Liver (tissue), 3 donors: ENCODE measurements around the gene ARHGAP4.

ENCODE experiments used
- FOXA1 ChIP-seq: IDR thresholded peaks from 2 replicates; pipeline ENCODE4 v1.6.1; 2016; ENCODE audit warnings: antibody characterized with exemption
- HNF4G ChIP-seq: IDR thresholded peaks from 2 replicates; pipeline ENCODE4 v1.6.1; 2016; ENCODE audit warnings: antibody characterized with exemption
- RAD21 ChIP-seq, 2 donors: IDR thresholded peaks; 2 replicates each; pipeline ENCODE4 v1.6.1; 2016; ENCODE audit warnings: antibody characterized with exemption in 2 of 2, mild to moderate bottlenecking in 2 of 2
- RXRA ChIP-seq, 2 donors: IDR thresholded peaks; 2 replicates each; pipeline ENCODE4 v1.6.1; 2017 to 2018; ENCODE audit warnings: antibody characterized with exemption in 2 of 2, mild to moderate bottlenecking in 1 of 2
- YY1 ChIP-seq: IDR thresholded peaks from 2 replicates; pipeline ENCODE4 v1.6.1; 2016; ENCODE audit warnings: antibody characterized with exemption, mild to moderate bottlenecking
- TF ChIP-seq, protein P1 (sequence below): fragments of 150-350 bp; IDR thresholded peaks from 2 replicates; pipeline ENCODE4 v1.5.1; 2017; ENCODE audit warnings: improper control_type of control experiment, low read depth, low read length; ENCODE audit not compliant: missing input control
- TF ChIP-seq, protein P2 (sequence below): IDR thresholded peaks from 2 replicates; pipeline ENCODE4 v1.6.1; 2016; ENCODE audit warnings: antibody characterized with exemption
- TF ChIP-seq, protein P3 (sequence below): IDR thresholded peaks from 2 replicates; pipeline ENCODE4 v1.6.1; 2016; ENCODE audit warnings: antibody characterized with exemption, mild to moderate bottlenecking
- donor health status: healthy.
- donor health status: healthy.

DNA sequence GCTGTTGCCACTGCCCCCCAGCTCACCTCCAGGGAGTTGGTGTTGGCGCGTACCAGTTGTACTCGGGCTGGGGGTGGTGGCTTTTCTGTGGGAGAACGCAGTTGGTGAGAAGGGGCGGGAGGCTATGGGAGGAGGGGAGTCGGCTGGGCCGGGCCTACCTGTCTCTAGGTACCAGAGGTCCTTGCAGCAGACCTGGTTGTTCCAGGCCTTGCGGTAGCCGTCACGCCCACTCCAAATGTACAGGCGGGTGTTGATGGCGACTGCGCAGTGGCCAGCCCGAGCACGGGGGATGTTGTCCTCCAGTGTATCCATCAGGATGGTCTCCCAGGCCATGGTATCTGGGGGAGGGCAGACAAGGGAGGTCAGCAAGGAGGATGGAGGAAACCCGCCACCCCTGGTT, 34.0 kb upstream of the ARHGAP4 start:
- TF ChIP-seq YY1 (no peak), HNF4G (no peak), RAD21 (IDR thresholded peaks at IDR 0.05) (no peak), FOXA1 (no peak), RXRA (IDR thresholded peaks at IDR 0.05) (no peak)
- TF ChIP-seq, protein P1, sequence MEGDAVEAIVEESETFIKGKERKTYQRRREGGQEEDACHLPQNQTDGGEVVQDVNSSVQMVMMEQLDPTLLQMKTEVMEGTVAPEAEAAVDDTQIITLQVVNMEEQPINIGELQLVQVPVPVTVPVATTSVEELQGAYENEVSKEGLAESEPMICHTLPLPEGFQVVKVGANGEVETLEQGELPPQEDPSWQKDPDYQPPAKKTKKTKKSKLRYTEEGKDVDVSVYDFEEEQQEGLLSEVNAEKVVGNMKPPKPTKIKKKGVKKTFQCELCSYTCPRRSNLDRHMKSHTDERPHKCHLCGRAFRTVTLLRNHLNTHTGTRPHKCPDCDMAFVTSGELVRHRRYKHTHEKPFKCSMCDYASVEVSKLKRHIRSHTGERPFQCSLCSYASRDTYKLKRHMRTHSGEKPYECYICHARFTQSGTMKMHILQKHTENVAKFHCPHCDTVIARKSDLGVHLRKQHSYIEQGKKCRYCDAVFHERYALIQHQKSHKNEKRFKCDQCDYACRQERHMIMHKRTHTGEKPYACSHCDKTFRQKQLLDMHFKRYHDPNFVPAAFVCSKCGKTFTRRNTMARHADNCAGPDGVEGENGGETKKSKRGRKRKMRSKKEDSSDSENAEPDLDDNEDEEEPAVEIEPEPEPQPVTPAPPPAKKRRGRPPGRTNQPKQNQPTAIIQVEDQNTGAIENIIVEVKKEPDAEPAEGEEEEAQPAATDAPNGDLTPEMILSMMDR = no peak
- TF ChIP-seq, protein P2, sequence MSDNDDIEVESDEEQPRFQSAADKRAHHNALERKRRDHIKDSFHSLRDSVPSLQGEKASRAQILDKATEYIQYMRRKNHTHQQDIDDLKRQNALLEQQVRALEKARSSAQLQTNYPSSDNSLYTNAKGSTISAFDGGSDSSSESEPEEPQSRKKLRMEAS = no peak
- TF ChIP-seq, protein P3, sequence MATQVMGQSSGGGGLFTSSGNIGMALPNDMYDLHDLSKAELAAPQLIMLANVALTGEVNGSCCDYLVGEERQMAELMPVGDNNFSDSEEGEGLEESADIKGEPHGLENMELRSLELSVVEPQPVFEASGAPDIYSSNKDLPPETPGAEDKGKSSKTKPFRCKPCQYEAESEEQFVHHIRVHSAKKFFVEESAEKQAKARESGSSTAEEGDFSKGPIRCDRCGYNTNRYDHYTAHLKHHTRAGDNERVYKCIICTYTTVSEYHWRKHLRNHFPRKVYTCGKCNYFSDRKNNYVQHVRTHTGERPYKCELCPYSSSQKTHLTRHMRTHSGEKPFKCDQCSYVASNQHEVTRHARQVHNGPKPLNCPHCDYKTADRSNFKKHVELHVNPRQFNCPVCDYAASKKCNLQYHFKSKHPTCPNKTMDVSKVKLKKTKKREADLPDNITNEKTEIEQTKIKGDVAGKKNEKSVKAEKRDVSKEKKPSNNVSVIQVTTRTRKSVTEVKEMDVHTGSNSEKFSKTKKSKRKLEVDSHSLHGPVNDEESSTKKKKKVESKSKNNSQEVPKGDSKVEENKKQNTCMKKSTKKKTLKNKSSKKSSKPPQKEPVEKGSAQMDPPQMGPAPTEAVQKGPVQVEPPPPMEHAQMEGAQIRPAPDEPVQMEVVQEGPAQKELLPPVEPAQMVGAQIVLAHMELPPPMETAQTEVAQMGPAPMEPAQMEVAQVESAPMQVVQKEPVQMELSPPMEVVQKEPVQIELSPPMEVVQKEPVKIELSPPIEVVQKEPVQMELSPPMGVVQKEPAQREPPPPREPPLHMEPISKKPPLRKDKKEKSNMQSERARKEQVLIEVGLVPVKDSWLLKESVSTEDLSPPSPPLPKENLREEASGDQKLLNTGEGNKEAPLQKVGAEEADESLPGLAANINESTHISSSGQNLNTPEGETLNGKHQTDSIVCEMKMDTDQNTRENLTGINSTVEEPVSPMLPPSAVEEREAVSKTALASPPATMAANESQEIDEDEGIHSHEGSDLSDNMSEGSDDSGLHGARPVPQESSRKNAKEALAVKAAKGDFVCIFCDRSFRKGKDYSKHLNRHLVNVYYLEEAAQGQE = no peak
